Hematopoietic multipotent progenitor cell treated with erythropoietin and hydrocortisone succinate and interleukin-3 and kit ligand, for 8 days (in vitro differentiated cells): ENCODE measurements around the gene FCAMR.

Experiments
- DNase-seq: peaks from one replicate; pipeline ENCODE4 v3.0.0-alpha.2; 2015

Gene FCAMR, protein sequence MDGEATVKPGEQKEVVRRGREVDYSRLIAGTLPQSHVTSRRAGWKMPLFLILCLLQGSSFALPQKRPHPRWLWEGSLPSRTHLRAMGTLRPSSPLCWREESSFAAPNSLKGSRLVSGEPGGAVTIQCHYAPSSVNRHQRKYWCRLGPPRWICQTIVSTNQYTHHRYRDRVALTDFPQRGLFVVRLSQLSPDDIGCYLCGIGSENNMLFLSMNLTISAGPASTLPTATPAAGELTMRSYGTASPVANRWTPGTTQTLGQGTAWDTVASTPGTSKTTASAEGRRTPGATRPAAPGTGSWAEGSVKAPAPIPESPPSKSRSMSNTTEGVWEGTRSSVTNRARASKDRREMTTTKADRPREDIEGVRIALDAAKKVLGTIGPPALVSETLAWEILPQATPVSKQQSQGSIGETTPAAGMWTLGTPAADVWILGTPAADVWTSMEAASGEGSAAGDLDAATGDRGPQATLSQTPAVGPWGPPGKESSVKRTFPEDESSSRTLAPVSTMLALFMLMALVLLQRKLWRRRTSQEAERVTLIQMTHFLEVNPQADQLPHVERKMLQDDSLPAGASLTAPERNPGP

DNA sequence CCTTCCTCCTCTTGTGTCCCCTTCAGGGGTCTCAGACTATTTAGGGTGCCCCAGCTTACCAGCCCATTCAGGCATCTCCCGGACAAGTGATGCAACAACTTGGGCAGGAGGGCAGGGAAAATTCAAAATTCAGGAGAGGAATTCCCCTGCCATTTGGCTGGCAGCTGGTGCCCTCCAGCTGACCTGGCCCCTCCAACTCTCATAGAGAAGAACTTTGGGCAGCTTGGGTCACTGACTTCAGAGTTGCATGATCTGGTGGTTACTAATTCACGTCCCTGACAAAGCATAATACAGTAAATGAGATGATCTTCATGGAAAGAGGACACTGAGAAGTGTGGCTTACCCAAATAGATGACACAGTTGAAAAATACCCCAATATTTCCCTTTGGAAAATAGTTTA, at the start of gene FCAMR:
FCAMR (minus strand) TSS at position 15 of the 400 bp plus-strand sequence. CDS start 335 bp downstream, outside the sequence.
- DNase-seq: no peak

DNA sequence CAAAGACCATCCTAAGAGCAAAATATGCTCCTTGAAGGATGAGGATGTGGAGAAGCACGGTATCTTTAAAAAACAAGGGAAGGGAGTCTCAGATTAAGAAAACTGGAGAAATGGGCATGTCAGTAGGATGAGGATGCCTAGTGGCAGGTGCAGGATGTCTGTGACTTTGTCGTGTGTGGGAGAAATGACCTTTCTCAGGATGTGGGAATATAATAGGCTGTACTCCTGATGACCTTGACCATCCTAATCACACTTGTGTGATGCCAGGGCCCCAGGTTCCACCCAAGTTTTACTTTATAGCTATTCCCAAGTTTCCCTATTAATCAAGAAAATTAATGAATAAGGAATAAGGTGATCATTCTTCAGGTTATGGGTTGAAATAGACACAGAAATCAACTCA, 49.4 kb upstream of the FCAMR start:
- DNase-seq: no peak

DNA sequence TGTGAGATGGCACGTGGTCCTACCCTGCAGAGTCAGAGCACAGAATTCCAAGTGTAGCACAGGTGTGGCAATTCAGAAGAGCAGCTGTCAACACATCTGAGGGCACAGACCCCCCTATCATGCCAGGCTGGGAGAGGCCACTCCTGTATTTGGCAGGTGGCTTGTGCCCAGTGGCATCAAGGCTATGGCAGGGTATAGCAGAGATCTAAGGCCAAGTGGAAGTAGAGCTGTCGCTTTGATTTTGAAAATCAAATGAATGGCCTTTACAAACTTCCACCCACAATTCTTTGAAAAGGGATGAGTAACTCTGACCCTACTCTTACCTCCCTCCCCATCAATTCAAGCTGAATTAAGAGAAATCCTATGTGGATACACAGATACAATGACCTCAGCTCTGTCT, 48.9 kb upstream of the FCAMR start:
- no peak for DNase-seq

GRCh38 chr1:207018707-207019106, 48.4 kb upstream of the FCAMR start:
- no peak for DNase-seq

DNA sequence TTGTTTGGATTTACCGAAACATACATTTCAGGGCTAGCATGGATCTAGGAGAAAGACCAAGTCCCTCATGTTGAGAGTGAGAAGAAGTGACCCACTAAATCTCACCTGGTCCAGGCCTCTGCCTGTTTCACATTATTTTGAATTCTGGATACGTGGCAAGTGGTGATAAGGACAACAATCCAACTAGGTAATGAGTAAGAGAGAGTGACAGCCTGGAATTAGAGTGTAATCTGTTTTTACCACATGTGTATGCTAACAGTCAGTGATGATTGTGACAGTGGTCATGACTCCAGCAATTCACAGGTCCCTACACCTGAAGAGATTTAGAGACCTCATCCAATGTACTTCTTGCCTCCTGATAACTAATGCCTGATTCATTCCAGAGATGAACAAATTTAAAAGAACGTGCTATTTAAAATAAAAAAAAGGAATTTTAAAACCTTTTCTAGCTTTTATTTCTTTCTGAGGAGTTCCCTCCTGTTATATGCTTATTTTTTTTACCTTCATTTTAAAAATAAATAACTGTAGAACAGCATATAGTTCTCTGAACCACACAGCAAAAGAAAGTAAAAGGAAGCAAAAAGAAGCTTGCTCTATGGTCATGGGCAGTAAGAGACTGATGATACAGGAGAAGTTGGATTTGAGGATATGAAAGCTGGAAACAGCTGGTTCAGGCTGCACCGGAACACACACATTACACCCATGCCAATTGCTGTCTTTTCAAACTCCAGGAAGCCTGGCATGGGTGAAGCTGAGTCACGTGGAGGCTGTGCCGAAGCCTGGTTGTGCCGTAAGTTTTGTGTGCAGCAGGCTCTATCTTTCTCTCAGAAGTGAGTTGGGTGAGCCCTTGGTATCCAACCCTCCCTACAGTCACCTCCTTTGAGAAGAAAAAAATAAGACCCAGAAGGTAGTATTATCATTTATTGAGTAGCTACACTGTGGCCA, 47.6 kb upstream of the FCAMR start:
- DNase-seq: peak; percentile 70

DNA sequence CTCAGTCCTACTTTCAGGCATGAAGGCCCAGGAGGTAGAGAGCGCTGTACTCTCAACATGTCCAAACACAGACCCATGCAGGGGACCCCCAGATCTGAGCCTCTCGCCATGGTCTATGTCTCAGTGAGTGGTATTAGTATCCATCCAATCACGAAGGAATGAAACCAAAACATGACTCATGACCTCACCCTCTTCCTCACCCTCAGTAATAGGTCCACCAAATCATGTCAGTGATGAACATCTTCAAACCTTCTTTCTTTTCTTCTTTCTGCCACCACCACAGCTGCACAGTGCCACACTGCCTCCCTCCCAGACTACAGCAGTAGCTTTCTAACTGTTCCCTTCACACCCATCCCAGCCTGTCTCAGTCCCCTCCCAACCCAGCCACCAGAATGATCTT, 45.5 kb upstream of the FCAMR start:
- no peak for DNase-seq

- no peak for DNase-seq
Observed at GRCh38 chr1:207014728-207015127, 44.5 kb upstream of the FCAMR start.

GRCh38 chr1:207013321-207014085, 43.2 kb upstream of the FCAMR start:
- DNase-seq: no peak

GRCh38 chr1:207010726-207011125, 40.5 kb upstream of the FCAMR start:
- no peak for DNase-seq

DNA sequence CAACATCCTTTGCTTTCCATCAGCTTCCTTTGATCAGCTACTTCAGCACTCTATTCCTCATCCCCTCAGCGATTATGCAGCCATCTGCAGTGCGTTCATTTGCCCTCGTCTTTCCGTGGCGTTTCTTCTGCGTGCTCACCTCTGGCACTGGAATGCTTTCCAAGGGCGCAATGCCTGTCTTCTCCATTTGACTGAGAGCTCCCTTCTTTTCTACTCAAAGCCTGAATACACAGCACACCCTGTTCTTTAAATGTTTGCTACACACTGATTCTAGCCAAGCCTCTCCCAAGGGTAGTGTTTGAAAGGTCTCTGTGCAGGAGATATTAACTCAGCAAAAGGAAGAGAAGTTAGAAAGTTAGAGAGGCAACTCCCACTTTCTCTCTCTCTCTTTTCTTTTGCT, 39.7 kb upstream of the FCAMR start:
- no peak for DNase-seq

- no peak for DNase-seq
Observed at GRCh38 chr1:207009182-207009850, 39.1 kb upstream of the FCAMR start.

DNA sequence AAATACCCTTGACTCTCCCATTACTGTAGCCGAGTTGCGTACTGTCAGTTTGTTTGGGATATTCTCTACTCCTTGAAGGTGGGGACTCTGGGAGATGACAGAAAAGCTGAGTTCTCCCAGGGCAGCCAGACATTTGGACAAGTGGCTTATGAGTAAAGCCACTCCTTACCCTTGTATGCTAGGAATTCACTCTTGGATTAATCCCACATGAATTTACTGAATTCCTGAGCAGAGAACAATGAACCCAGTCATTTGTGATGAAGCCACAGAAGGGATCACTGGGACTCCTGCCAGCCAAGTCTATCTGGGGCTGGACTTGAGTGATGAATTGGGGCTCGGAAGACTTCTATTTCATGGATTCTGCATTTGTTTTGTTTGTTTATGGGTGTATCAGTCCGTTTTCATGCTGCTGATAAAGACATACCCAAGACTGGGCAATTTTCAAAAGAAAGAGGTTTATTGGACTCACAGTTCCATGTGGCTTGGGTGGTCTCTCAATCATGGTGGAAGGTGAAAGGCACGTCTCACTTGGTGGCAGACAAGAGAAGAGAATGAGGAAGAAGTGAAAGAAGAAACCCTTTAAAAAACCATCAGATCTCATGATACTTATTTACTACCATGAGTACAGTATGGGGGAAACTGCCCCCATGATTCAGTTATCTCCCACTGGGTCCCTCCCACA, 37.2 kb upstream of the FCAMR start:
- no peak for DNase-seq

DNA sequence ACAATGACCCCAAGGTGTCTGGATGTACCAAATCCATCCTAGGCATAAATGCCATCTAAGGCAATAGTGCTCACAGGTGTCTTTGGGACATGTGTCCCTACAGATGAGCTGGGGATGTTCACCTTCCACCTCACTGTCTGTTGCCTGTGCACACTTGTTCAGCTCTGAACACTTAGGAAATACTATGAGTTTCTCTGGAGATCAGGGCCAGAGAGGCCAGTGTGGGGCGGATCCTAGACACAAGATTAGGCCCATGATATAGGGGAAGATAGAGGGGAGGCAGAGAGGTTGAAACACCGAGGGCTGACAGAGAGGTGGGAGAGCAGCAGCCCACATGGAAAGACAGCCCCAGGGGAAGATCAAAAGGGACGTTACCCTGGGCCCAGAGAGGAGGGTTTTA, 36.7 kb upstream of the FCAMR start:
- DNase-seq: no peak

GRCh38 chr1:207006083-207006482, 35.8 kb upstream of the FCAMR start:
- DNase-seq: no peak

DNA sequence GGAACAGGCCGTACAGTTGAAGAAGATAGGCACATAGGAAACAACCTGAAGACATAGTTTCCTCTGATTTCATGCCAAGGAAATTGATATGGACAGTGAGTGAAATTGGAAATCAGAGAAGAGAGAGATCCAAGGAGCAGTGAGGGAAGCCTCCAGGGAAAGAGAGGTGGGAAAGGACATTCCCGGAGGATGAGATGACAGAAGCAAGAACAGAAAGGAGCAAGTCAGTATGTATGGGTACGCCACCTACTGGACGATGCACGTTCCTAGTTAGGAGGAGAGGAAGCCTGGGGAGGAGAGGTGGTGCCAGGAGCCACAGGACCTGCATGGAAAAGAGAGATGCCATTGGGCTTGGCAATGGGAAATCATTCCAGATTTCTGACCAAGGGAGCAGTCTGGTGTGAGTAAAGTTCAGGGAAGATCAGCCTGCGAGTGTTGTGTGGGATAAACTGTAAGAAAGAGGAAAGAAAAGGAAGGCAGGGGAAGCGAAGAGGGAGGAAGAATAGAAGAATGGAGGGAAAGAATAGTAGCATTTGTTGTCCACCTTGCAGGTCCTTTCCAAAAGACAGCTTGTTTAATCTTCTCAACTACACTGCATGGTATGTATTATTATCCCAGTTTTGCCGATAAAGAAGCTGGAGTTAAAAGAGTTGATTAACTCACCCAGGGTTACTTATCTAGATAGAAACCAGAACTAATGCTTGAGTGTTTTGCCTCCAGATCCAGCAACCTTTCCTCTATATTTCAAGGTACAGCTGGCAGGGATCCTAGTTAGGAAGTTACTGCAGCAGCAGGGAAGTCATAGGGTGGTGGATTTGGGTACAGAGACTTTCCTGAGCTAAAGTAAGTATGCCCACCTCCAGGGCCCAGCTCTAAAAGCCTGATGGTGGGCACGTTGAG, 34.9 kb upstream of the FCAMR start:
- peak; percentile 76 for DNase-seq

GRCh38 chr1:207003210-207003609, 33.0 kb upstream of the FCAMR start:
- DNase-seq: no peak

DNA sequence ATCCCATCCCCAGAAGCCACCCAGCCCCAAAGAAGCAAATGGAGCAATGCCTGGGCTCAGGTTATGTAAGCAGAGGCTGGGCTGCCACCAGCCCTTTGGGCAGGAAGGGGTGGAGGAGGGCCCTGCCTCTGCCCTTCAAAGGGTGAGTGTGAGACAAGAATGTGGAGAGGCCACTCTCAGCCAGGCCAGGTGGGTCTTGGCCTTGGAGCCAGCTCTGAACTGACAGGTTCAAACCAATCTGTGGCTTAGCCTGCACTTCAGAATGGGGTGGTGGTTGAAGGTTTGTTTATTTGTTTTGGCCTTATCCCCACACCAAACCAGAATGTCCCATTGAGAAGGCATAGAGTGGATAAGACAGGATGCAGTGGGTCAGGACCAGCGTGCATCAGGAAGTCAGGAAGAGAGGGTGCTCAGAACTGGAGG, 32.5 kb upstream of the FCAMR start:
- DNase-seq: no peak

DNA sequence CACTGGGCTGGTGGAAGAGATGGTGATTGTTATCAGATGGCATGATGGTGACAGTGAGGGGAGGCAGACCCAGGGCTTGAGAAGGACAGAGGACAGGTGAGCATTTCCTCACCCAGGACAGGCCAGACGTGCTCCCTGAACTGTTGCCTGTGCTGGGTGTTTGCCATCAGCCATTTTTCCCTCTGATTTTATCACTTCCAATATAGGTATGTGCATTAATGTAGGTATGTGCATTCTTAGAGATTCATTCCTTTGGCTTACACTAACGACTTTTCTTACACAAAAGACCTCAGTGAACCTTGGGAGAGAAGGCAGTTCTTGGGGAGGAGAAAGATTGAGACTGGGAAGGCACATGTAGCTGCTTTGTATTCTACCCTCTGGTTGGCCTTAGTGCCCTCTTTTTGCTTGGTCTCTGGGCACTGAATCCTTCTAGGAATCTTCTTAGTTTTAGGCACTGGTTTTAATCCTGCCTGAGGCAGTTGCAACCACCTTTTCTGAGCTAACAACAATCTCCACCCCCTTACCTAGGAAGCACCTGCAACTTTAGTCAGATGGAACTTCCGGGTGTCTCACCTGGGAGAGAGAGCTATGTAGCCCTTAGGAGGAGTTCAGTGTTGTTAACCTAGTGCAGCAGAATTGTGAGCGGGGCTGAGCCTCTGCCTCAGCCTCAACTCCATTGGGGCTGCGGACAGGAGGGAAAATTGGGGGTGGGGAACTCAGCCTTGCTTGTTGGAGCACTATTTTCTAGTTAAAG, 31.4 kb upstream of the FCAMR start:
- DNase-seq: no peak

- no peak for DNase-seq
Observed at GRCh38 chr1:207000651-207001291, 30.5 kb upstream of the FCAMR start.
